Measurements from ENCODE around the gene GSDME.

GSDME gene

GRCh38 chr7:24769851-24770250 is 12.6 kb upstream of the GSDME start:
- DNase-seq (ENCODE audit: low read depth) = no peak

DNA sequence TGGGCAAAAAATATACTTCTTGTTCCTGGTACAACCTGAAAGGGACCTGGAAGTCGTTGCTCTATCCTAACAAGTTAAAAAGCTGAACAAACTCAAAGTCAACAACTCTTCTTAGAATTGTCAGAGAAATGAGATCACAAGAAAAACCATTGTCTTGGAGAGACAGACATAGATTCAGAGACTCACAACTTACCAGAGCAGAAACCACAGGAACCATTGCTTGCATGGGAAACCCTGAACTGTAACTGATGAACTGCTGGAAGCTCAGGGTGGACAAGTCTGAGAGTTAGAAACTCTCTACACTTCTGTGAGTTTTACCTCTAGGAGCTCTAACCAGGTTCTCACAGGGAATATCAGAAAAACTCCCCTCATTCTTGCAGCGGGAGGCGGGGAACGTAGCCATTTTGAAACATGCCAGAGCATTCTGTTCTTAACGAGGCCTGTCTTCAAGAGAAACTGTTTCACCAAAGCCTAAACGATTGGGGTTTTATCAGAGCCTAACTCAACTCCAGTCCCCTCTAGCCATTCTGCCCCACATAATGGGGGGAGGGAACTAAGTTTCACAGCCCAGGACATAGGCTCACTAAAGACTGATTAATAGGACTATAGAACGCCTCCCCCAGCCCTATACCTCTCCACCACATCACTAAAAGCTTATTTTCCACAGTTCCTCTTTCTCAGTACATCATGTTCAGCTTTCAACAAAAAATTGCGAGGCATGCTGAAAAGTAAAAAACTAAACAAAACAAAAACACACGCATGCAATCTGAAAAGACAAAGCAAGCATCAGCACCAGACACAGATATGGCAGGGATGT is 12.0 kb upstream of the GSDME start:
- DNase-seq (ENCODE audit: low read depth) = no peak

GRCh38 chr7:24767878-24768569 is 10.8 kb upstream of the GSDME start:
- DNase-seq (ENCODE audit: low read depth) = no peak

DNA sequence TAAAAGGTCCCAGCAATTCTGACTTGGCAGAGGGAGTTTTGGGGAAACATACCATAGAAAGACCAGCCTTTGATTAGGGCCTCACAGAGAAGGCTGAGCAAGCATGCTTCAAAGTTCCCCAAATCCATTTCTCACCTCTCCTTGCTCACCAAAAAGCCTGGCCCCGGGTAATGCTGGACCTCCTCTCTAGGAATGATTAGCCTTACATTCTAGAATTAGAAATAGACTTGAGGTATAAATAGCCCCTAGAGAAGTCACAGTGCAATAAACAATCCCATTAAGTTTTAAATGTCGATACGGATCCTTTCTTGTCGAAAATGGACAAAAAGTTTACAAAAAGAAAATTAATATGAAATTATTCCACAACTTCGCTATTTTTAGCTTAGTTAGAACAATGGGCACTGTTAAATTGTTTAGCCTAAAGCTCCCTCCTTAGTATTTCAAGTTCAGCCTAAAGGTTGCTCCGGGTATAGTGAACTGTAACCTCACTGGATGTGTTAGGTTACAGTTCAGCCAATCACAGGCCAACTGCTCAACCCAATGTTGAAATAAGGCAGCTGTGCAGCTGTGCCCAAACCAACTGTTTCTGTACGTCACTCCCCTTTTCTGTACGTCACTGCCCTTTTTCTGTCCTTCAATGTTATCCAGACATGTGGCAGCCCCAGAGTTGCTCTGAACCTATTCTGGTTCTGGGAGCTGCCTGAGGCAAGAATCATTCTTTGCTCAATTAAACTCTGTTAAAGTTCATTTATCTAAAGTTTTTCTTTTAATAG is 7.9 kb upstream of the GSDME start:
- no peak for DNase-seq (ENCODE audit: low read depth)

- no peak for DNase-seq (ENCODE audit: low read depth)
These were observed 6.7 kb upstream of the GSDME start for GRCh38 chr7:24764011-24764410.

DNA sequence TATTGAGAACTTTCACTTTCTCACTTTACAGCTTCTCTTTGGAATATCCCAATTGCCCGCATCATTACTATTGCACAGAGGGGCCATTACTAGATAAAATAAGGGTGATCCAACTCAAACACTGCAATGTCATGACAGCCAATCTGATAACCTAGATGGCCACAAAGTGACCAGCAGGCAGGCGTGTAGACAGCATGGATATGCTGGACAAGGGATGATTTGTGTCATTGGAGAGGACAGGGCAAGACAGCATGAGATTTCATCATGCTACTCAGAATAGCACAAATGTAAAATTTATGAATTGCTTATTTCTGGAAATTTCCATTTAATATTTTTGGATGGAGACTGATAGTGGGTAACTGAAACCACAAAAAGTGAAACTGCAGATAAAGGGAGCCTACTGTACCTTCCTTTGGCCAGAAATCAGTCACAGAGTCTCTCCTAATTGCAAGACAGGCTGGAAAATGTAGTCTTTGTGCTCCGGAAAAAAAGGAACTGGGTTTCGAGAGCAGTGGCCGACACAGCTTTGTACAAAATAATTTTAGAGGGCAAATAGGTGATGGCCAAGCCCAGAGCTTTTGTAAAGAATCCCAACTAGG is 6.1 kb upstream of the GSDME start:
- no peak for DNase-seq (ENCODE audit: low read depth)

DNA sequence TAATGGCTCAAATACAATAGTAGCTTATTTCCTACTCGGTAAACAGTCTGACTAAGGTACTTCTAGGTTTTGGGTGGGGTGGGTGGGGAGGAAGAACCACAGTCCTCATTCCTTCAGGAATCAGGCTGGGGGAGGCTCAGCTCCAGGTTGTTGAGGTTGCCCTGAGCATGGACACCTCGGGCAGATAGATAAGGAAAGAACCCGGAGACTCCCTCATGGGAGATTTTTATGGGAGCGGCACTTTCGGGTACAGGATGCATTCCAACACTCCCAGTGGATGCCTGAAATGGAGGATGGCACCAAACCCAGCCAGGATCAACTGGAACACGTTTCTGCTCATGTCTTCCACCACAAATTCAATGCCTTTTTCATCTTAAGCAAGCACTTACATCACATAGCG is 5.5 kb upstream of the GSDME start:
- no peak for DNase-seq (ENCODE audit: low read depth)

- no peak for DNase-seq (ENCODE audit: low read depth)
These were observed 3.7 kb upstream of the GSDME start for GRCh38 chr7:24760968-24761367.

GRCh38 chr7:24756545-24757352 is 515 bp downstream of the GSDME start:
- no peak for DNase-seq (ENCODE audit: low read depth)

DNA sequence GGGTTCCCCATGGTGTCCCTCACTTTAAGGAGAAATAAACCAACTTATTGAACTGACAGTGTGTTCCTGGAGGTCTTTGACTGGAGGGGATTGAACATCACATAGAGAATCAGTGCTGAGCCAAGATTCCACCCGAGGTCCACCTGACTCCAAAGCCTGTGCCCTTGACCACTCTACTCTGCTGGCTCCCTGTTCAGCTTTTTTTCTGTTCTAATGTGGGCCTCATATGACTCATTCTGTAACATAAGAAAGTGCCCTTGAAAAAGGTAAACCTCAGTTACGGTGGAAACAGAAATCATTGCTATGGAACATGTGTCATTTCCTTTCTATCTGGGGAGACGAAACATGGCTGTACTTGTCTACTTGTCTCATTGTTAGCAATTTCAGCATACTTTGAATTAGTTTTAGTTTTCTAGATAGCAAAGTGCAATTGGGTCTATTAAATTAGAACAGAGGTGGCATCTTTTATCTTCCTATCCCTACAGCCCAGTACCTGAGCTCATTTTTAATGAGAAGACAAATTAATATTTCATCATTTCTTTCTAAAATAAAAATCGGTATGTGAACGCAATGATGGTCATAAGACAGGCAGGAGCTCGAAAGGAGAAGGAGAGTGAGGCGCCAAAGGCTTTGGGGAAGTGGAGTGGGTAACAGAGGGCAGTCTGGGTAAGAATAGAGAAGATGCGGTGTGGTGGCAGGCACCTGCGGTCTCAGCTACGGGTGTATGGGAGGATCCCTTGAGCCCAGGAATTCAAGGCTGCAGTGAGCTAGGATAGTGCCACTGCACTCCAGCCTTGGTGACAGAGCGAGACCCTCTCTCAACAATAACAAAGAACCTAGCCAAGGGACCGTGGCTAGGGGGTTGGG is 1.5 kb downstream of the GSDME start:
- no peak for DNase-seq (ENCODE audit: low read depth)

DNA sequence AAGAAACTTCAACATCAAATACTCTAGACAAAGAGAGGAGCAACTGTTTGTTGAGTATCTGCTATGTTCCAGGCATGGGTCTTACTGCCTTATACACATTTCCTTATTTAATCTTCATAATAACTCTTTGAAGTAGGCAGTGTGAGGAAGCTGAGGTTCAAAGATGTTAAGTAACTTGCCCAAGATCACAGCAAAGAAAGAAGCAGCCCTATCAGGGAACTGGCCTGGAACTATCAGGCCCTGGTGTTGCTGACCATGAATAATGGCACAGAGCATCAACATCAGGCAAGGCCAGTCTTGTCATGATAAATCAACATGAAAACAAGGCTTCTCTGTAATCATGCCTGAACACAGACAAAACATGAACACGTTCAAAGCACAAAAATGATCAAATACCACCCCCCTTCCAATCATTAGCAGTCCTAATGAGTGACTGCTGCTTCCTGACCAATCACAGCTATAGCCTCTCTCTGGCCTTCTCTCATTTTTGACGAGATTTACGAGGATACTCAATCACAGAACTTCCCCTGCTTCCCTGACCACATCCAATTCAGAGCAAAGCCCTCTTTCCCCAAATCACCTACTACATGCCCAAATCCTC is 2.3 kb downstream of the GSDME start:
- DNase-seq (ENCODE audit: low read depth) = no peak

- no peak for DNase-seq (ENCODE audit: low read depth)
These were observed 5.0 kb downstream of the GSDME start for GRCh38 chr7:24752073-24752800.

GRCh38 chr7:24751484-24751883 is 5.8 kb downstream of the GSDME start:
- no peak for DNase-seq (ENCODE audit: low read depth)

DNA sequence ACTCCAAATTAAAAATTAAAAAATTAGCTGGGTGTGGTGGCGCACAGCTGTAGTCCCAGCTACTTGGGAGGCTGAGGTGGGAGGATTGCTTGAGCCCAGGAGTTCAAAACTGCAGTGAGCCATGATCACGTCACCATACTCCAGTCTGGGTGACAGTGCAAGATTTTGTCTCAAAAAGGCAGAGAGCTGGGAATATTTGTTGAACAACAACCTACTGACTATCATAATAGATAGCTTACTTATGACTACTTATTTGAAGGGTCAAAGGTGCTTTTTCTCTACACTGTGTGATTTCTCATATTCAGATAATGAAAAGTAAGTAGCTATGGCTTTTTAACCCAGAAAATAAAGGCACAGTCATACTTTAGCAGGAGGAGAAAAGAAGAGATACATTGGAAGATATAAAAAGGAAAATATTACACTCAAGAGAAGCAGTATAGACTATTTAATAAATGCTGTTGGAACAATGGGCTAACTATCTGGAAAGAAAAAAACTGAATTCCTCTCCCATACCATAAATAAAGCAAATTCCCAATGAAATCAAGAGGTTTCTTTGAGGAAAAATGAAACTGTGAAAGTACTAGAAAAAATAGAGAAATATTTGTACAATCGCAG is 6.7 kb downstream of the GSDME start:
- no peak for DNase-seq (ENCODE audit: low read depth)

- DNase-seq (ENCODE audit: low read depth) = no peak
These were observed 8.7 kb downstream of the GSDME start for GRCh38 chr7:24748521-24748920.

- DNase-seq (ENCODE audit: low read depth) = no peak
These were observed 11.9 kb downstream of the GSDME start for GRCh38 chr7:24745355-24745754.

- DNase-seq (ENCODE audit: low read depth) = no peak
These were observed 13.8 kb downstream of the GSDME start for GRCh38 chr7:24743471-24743870.

DNA sequence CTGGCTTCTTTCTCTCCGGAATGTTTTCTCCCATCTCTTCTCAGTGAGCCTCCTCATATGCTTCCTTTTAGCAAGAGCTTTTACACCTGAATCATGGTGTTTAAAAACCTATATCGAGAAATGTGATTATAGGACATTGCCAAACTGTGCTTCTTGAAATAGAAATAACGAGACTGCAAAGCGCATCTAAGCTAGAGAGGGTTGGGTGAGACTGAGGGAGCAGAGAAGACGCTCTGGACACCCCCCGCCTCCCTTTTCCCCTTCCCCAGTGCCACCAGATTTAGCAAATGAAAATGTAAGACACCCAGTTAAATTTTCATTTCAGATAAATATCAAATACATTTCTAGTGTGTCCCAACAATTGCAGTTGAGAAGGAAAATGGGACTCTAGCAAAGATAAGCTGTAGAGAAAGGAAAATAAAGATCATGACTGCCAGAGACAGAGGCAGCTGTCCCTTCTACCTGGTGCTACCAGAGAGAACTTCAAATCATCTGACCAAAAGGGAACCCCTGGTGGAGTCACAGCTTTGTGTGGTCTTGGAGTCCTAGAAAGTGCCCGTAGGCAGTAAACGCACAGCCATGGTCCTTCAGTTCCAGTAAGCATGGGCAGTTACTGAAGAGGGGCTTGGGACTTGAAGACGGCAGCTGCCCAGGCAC is 14.6 kb downstream of the GSDME start:
- no peak for DNase-seq (ENCODE audit: low read depth)

All from stimulated activated CD8-positive, alpha-beta memory T cell treated with anti-CD3 and anti-CD28 coated beads, Interleukin-15, amount 100 ng/mL, for 1 hour (primary cell).